Right lobe of liver (tissue), 6 donors: ENCODE data around the gene CLCN7. TPM values are rescaled to one million over a fixed set of nuclear protein-coding genes. Genes with fewer than 3 reads are reported as not detected.

ENCODE experiments used
- ATAC-seq, 4 donors: fragments of 200-7000 bp; cut with Tn5 transposase; one replicate each; pipeline ENCODE4 v1.9.1; 2020; ENCODE audit warnings: mild to moderate bottlenecking in 4 of 4, moderate library complexity in 4 of 4
- DNase-seq, 3 donors: peaks; one replicate each; pipeline ENCODE4 v3.0.0-alpha.2; 2020
- H3K27ac ChIP-seq, 3 donors: fragments of 200-600 bp; one replicate each; pipeline ENCODE4 v1.8.0; 2022
- H3K27me3 ChIP-seq, 2 donors: fragments of 200-600 bp; one replicate each; pipeline ENCODE4 v1.8.0; 2022
- H3K36me3 ChIP-seq, 4 donors: fragments of 200-600 bp; sonication (generic) in 1 of 4; one replicate each; pipeline versions ENCODE4 v1.5.1 to v1.8.0; 2017 to 2022; ENCODE audit warnings: control low read depth in 1 of 4
- H3K4me1 ChIP-seq, 4 donors: fragments of 200-600 bp; sonication (generic) in 1 of 4; one replicate each; pipeline versions ENCODE4 v1.5.1 to v1.8.0; 2017 to 2022; ENCODE audit warnings: control low read depth in 1 of 4
- H3K4me3 ChIP-seq, 3 donors: fragments of 200-600 bp; one replicate each; pipeline ENCODE4 v1.8.0; 2022
- H3K9me3 ChIP-seq, 4 donors: fragments of 200-600 bp; sonication (generic) in 1 of 4; one replicate each; pipeline versions ENCODE4 v1.5.1 to v1.8.0; 2017 to 2022; ENCODE audit warnings: control low read depth in 1 of 4
- CTCF ChIP-seq, 4 donors: fragments of 200-600 bp in 3 of 4; fragments of 450-650 bp in 1 of 4; IDR thresholded peaks; one replicate each; pipeline versions ENCODE4 v1.5.1 to v1.8.0; 2016 to 2022; ENCODE audit warnings: antibody characterized with exemption in 4 of 4, mild to moderate bottlenecking in 2 of 4
- POLR2A ChIP-seq: fragments of 450-650 bp; IDR thresholded peaks from one replicate; pipeline ENCODE4 v1.6.1; 2017; ENCODE audit warnings: antibody characterized with exemption, mild to moderate bottlenecking
- WGBS: methylation state at CpG from one replicate; pipeline ENCODE4 v1.1.6; 2018; ENCODE audit warnings: low coverage, low lambda C conversion rate; ENCODE audit not compliant: insufficient coverage; ENCODE audit errors: missing lambda C conversion rate; 5-methylcytosine and 5-hydroxymethylcytosine counted together
- intact Hi-C, 2 donors: fragments of 100-400 bp; cut with DNase I; formaldehyde crosslinking; loops; one replicate each; pipeline versions ENCODE4 v1.11.2 to v1.14.1; 2022
- total RNA-seq, 6 experiments: library from RNA; depleted of rRNA in 2 of 6; stranded (reverse); fragments of >200 nt in 2 of 6; fragmentation: NEBNext Ultra II Directional in 3 of 6; extraction: Animal tissue kit (Norgen Biotek cat#: 25700) in 3 of 6; gene quantifications; one replicate each; pipeline versions ENCODE4 v1.1.0 to v1.2.4, GENCODE V29; 2016 to 2023
- donor health status: DM: no; HTN: yes; CAD: no.
- donor health status: DM: no; HTN: no; CAD: no.
- donor health status: DM: no; HTN: no; CAD: no.
- donor health status: DM: no; HTN: yes; CAD: no.
- donor health status: DM: no; HTN: yes; CAD: no.

CLCN7 gene
- total RNA-seq, 6 experiments from 2014 or later, result 36.0 to 50.8 (median 40.8) TPM

- 100% methylated on average over 1 of the region's 2 CpGs for WGBS
- H3K4me1 ChIP-seq, result peaks cover 0 to 6% (median 0%) of the 10 kb centered on the region in 4 donors
- H3K27me3 ChIP-seq, result no peaks in the 10 kb centered on the region
- TF ChIP-seq CTCF (IDR thresholded peaks at IDR 0.05), result no peak
- TF ChIP-seq POLR2A, result no peak
- ATAC-seq (no peak), DNase-seq (no peak)
- no peak overlapping the region for H3K27ac ChIP-seq
- H3K4me3 ChIP-seq, result no peak overlapping the region
- H3K9me3 ChIP-seq, result no peaks in the 10 kb centered on the region
- no peaks in the 10 kb centered on the region for H3K36me3 ChIP-seq
- intact Hi-C loops, result no loop called here
These were observed 62.0 kb downstream of the CLCN7 start for GRCh38 chr16:1412847-1413246.

- Histone ChIP-seq H3K27ac (no peak overlapping the region), H3K9me3 (no peaks in the 10 kb centered on the region), H3K27me3 (no peaks in the 10 kb centered on the region), H3K4me1 (peaks cover 0 to 10% (median 0%) of the 10 kb centered on the region in 4 donors), H3K36me3 (no peaks in the 10 kb centered on the region), H3K4me3 (peak overlapping the region; percentile 9 to 49 (median 12))
- peak; percentile 88 to 100 (median 98) for ATAC-seq
- intact Hi-C loops, result no loop called here
- no peak for TF ChIP-seq POLR2A
- TF ChIP-seq CTCF (IDR thresholded peaks at IDR 0.05), result no peak
- peak; percentile 93 to 94 (median 94) for DNase-seq
- 10% methylated on average over 13 of the region's 42 CpGs for WGBS
These were observed 66.5 kb downstream of the CLCN7 start for GRCh38 chr16:1408171-1408837.

- Histone ChIP-seq H3K36me3 (peaks cover 0 to 5% (median 0%) of the 10 kb centered on the region in 4 donors), H3K27me3 (no peaks in the 10 kb centered on the region), H3K4me1 (peaks cover 0 to 10% (median 0%) of the 10 kb centered on the region in 4 donors), H3K4me3 (peak overlapping the region; percentile 9 to 49 (median 12)), H3K27ac (no peak overlapping the region), H3K9me3 (no peaks in the 10 kb centered on the region)
- 50% methylated on average over 5 of the region's 11 CpGs for WGBS
- intact Hi-C loops, result no loop called here
- ATAC-seq (peak in 1 of 4 donors; percentile 13), DNase-seq (no peak)
- TF ChIP-seq CTCF (IDR thresholded peaks at IDR 0.05) (no peak), POLR2A (no peak)
These were observed 67.1 kb downstream of the CLCN7 start for GRCh38 chr16:1407753-1408152.

GRCh38 chr16:1403733-1404132 lies 71.1 kb downstream of the CLCN7 start:
- H3K36me3 ChIP-seq, result peaks cover 0 to 29% (median 5%) of the 10 kb centered on the region in 4 donors
- intact Hi-C loops, result no loop called here
- H3K27ac ChIP-seq, result no peak overlapping the region
- DNase-seq (no peak), ATAC-seq (no peak)
- H3K27me3 ChIP-seq, result no peaks in the 10 kb centered on the region
- peaks cover 0 to 10% (median 0%) of the 10 kb centered on the region in 4 donors for H3K4me1 ChIP-seq
- H3K4me3 ChIP-seq, result no peak overlapping the region
- no peaks in the 10 kb centered on the region for H3K9me3 ChIP-seq
- 92% methylated on average over 7 of the region's 14 CpGs for WGBS
- TF ChIP-seq POLR2A (no peak), CTCF (IDR thresholded peaks at IDR 0.05) (no peak)
